Activated CD8-positive, alpha-beta memory T cell treated with anti-CD3 and anti-CD28 coated beads, Interleukin-2, amount 50 U/mL, for 48 hours (primary cell): ENCODE results near the gene CCT8L2.
"Not testable (repeated sequence)": the region's sequence is repeated elsewhere in the genome, so short reads cannot be mapped to it uniquely, and the experiment has no call there.

Experiments
- DNase-seq: peaks from one replicate; pipeline ENCODE4 v3.0.0-alpha.2; 2020

The CCT8L2 gene

DNA sequence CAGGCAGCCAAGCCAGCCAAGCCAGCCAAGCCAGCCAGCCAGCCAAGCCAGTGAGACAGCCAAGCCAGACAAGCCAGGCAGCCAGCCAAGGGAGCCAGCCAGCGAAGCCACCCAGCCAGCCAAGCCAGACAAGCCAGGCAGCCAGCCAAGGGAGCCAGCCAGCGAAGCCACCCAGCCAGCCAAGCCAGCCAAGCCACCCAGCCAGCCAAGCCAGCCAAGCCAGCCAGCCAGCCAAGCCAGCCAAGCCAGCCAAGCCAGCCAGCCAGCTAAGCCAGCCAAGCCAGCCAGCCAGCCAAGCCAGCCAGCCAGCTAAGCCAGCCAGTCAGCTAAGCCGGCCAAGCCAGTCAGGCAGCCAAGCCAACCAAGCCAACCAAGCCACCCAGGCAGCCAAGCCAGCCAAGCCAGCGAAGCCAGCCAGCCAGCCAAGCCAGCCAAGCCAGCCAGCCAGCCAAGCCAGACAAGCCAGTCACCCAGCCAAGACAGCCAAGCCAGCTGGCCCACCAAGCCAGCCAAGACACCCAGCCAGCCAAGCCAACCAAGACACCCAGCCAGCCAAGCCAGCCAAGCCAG is 34.1 kb downstream of the CCT8L2 start:
- not testable (repeated sequence) for DNase-seq

DNA sequence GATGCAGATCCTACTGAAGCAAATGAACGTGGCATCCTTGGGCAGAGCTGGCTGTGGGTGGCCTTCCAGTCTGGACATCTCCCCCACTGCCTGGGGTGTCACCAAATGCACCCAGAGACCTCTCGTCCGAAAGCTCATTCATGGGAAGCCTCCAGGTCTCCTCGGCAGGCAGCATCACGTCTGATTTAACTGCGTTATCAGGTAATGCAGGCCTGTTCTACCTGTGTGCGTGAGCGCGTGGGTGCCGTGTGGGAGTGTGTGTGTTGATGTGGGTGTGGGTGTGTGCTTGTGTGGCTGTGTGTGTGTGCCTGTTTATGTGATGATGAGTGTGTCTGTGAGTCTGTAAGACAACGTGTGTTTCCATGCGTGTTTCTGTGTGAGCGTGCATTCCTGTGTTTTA is 35.1 kb downstream of the CCT8L2 start:
- DNase-seq: not testable (repeated sequence)

DNA sequence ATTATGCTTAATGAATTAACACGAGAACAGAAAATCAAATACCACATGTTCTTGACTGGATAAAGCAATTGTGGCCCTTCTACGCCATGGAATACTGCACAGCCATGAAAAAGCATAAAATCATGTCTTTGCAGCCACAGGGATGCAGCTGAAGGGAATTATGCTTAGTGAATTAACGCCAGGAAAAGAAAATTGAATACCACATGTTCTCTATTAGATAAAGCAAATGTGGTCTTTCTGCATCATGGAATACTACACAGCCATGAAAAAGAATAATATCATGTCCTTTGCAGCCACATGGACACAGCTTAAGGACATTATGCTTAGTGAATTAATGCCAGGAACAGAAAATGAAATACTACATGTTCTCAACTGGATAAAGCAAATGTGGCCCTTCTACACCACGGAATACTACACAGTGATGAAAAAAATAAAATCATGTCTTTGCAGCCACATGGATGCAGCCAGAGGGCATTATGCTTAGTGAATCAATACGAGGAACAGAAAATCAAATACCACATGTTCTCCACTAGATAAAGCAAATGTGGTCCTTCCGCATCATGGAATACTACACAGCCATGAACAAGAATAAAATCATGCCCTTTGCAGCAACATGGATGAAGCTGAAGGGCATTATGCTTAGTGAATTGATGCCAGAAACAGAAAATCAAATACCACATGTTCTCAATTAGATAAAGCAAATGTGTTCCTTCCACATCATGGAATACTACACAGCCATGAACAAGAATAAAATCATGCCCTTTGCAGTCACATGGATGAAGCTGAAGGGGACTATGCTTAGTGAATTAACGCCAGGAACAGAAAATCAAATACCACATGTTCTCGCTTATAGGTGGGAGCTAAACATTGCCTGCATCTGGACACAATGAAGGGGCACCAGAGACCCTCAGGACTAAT is 37.3 kb downstream of the CCT8L2 start:
- not testable (repeated sequence) for DNase-seq

DNA sequence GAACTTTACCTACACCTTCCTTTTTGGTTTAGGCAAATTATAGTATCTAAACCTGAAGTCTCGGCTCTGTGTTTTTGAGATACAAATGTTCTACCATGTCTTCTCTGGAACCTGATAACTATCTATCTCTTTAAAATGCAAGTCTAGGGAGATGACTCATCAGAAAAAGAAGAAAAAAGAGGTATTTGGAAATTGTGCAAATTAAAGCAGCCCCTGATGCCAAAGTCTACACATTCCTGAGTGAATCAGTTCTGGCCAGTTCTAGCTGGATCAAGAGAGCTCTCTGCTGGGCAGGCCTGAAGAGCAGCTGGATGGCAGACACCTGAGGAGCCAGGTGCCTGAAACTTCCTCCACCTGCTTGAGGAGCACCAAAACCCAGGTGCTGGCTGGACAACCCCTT is 49.3 kb downstream of the CCT8L2 start:
- not testable (repeated sequence) for DNase-seq
